GM13977 (cell line): ENCODE measurements around the gene MICAL1.

Source experiments
- DNase-seq: peaks from one replicate; pipeline ENCODE4 v3.0.0; 2012; ENCODE audit warnings: low spot score
- CTCF ChIP-seq: IDR thresholded peaks from 2 replicates; pipeline ENCODE4 v1.5.1; 2012; ENCODE audit warnings: mild to moderate bottlenecking, control low read depth; ENCODE audit not compliant: insufficient read depth; ENCODE audit errors: extremely low read depth, missing control alignments
- in situ Hi-C: fragments of 300-500 bp; cut with MboI; formaldehyde crosslinking; loops from one replicate; pipeline ENCODE4 v1.12.0; 2022; ENCODE audit warnings: low sequenced_read_pairs, low pct_unique_long_range_greater_than_20kb, mixed read lengths, inconsistent platforms; ENCODE audit not compliant: unreplicated experiment

Gene MICAL1

GRCh38 chr6:109458774-109459531, 3.4 kb upstream of the MICAL1 start:
- in situ Hi-C loops = no loop called here
- TF ChIP-seq CTCF = no peak
- DNase-seq = peak; percentile 72

DNA sequence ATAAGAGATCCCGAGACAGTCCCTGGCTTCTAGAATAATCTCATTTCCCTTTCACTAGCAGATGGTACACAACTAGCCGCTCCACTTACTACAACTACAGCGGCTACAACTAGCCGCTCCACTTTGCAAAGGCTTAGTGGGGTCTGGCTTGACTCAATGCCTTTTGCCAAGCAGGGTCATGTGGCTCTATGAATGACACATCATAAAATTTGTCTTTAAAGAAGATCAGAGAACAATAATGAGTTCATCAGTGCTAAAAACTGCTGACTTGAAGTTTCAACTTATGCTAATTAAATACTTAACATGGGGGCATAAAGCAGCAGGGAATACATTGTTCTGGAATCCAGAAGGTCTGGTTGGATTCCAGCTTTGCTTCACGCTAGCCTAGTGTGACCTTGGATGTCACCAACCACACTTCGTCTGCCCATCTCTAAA, 2.0 kb upstream of the MICAL1 start:
- DNase-seq = no peak
- TF ChIP-seq CTCF = no peak
- in situ Hi-C loops = no loop called here

GRCh38 chr6:109456710-109457561, 1.4 kb upstream of the MICAL1 start:
- no peak for DNase-seq
- in situ Hi-C loops = no loop called here
- no peak for TF ChIP-seq CTCF

DNA sequence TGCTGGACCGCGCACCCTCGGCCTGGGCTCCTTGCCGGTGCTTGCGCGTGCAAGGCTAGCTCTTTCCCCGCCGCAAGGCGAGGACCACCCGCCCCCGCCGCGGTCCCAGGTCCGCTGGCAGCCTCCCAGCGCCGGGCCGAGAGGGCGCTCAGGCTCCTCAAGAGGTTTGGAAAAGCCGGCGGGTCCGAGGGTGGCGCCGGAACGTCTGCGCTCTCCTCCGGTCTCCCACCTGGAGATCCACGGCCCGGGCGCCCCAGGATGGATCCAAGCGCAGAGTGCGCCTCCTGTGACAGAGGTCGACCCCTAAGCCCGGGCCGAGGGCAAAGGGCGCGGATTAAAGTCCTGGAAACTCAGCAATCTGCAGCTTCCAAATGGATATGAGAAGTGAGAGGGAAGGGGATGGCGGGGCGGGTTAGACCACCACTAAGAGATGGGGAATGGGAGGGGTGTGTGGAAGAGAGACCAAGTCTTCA, 575 bp upstream of the MICAL1 start:
- in situ Hi-C loops = no loop called here
- DNase-seq = no peak
- no peak for TF ChIP-seq CTCF

DNA sequence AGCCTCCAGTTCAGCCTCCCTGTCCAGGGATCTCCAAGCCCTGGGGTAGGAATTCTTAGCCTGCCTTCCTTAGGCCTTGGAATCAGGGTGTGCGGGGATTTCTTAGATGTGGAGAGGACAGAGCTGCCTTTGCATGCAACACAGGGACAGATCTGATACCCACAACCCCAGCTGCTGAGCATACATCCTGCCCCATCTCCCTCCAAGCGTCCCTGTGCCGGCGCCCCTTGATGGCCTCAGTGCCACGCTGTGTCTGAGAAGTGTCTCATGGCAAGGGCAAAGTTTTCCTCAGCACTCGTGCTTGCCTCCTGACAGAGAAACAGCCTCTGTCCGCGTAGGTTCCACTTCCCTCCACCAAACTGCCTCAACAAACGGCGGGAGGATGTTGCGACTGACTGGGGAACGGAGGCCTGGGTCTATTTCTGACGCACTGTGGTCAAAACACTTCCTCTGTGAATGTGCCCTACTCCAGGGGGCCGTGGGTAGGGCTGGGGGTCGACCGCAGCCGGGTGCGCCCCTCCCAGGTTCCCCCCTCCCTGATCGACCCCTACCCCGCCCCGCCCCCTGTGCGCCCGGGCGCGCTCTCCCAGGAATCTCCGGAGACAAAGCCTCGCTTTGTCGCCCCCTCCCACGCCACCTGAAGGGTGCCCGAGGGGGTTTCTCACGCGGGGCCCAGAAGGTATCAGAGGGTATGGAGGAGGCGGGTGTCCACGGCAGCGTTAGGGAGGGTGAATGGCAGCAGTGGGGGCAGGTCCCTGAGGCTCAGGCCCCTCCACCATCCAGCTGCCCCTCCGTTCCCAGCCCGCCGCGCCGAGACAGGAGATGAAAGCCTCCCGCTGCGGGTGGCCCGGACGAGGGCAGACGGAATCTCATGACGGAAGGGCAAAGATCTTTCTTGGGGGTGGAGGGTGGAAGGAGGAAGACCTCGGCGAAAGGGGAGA, 806 bp downstream of the MICAL1 start:
- in situ Hi-C loops = no loop called here
- peak; percentile 80 for DNase-seq

More for the DNA sequence above, 806 bp downstream of the MICAL1 start:
- TF ChIP-seq CTCF = no peak
